H1 (cell line): Measurements from ENCODE around the gene RNF31. TPM values are rescaled to one million over a fixed set of nuclear protein-coding genes. Genes with fewer than 3 reads are reported as not detected.

Experiments used
- CEBPB ChIP-seq: IDR thresholded peaks from 2 replicates; pipeline ENCODE4 v1.6.1; 2012; ENCODE audit warnings: low read depth, low read length
- GTF2F1 ChIP-seq: IDR thresholded peaks from 2 replicates; pipeline ENCODE4 v1.6.1; 2012; ENCODE audit warnings: low read depth, low read length, improper control_type of control experiment, borderline replicate concordance
- TCF12 ChIP-seq: IDR thresholded peaks from 2 replicates; pipeline ENCODE4 v1.6.1; 2011; ENCODE audit warnings: low read depth, mild to moderate bottlenecking, low read length
- polyA plus RNA-seq, 7 experiments: library from polyadenylated mRNA; depleted of rRNA in 3 of 7; stranded (reverse) in 5 of 7; unstranded in 2 of 7; fragments of >200 nt in 5 of 7; fragments of 200-250 nt in 2 of 7; gene quantifications; 1 replicate in 5 of 7; 2 replicates in 1 of 7; 4 replicates in 1 of 7; pipeline versions ENCODE4 v1.2.1 to v1.2.3, GENCODE V29; 2011 to 2013; ENCODE audit warnings: missing spikeins in 2 of 7, mixed read lengths in 2 of 7
- total RNA-seq: library from RNA; stranded (reverse); fragmentation: NEBNext Ultra II Directional; extraction: Animal tissue kit (Norgen Biotek cat#: 25700); gene quantifications from 2 replicates; pipeline ENCODE4 v1.2.1, GENCODE V29; 2021

RNF31 gene
- total and polyA plus RNA-seq, 2 of the 8 experiments (the other 6 are each of a cell fraction or from before 2014, with no cell fraction given): 17.5 to 72.0 TPM

DNA sequence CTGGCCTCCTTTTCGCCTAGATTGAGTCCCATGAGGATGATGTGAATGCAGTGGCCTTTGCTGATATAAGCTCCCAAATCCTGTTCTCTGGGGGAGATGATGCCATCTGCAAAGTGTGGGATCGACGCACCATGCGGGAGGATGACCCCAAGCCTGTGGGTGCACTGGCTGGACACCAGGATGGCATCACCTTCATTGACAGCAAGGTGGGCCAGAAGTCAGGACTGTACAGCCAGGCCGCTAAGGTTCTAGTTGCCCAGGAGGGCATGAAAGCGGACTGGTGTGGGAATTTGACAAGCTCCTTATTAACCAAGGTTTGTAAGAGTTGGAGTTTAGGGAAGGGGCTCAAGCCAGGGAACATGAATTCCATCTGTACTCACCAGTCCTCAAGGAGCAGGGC, 27.6 kb upstream of the RNF31 start (continued):
- TF ChIP-seq TCF12 (no peak), GTF2F1 (no peak), CEBPB (no peak)
